Smooth muscle cell (in vitro differentiated cells): ENCODE measurements around the gene CENPS. TPM values are rescaled to one million over a fixed set of nuclear protein-coding genes. Genes with fewer than 3 reads are reported as not detected.

Source experiments
- DNase-seq: peaks from one replicate; lab custom pipeline; 2025; ENCODE audit not compliant: unreplicated experiment; lab: John Stamatoyannopoulos, UW
- H2AFZ ChIP-seq: fragments of 200-600 bp; sonication (generic); 2 replicates; pipeline ENCODE4 v1.6.0; 2016; ENCODE audit warnings: antibody characterized with exemption, low read depth, mild to moderate bottlenecking
- H3F3A ChIP-seq: fragments of 200-600 bp; sonication (generic); 2 replicates; pipeline ENCODE4 v1.6.0; 2017; ENCODE audit warnings: antibody characterized with exemption, low read depth
- H3K27ac ChIP-seq: fragments of 200-600 bp; sonication (generic); 2 replicates; pipeline ENCODE4 v1.5.1; 2016; ENCODE audit warnings: low read depth, mild to moderate bottlenecking
- H3K27me3 ChIP-seq: fragments of 200-600 bp; sonication (generic); 2 replicates; pipeline ENCODE4 v1.6.1; 2016; ENCODE audit warnings: low read depth, mild to moderate bottlenecking
- H3K36me3 ChIP-seq: fragments of 200-600 bp; sonication (generic); 2 replicates; pipeline ENCODE4 v1.5.1; 2016; ENCODE audit warnings: low read depth
- H3K4me1 ChIP-seq: fragments of 200-600 bp; sonication (generic); 2 replicates; pipeline ENCODE4 v1.5.1; 2016; ENCODE audit warnings: low read depth
- H3K4me2 ChIP-seq: fragments of 200-600 bp; sonication (generic); 2 replicates; pipeline ENCODE4 v1.6.0; 2016; ENCODE audit warnings: mild to moderate bottlenecking
- H3K4me3 ChIP-seq: fragments of 200-600 bp; sonication (generic); 2 replicates; pipeline ENCODE4 v1.5.1; 2016; ENCODE audit warnings: mild to moderate bottlenecking
- H3K79me2 ChIP-seq: fragments of 200-600 bp; sonication (generic); 2 replicates; pipeline ENCODE4 v1.6.0; 2016; ENCODE audit warnings: low read depth, mild to moderate bottlenecking
- H3K9ac ChIP-seq: fragments of 200-600 bp; sonication (generic); 2 replicates; pipeline ENCODE4 v1.6.0; 2016; ENCODE audit warnings: low read depth
- H3K9me3 ChIP-seq: fragments of 200-600 bp; sonication (generic); replicated peaks from 2 replicates; pipeline ENCODE4 v1.5.1; 2016; ENCODE audit warnings: low read depth
- H4K20me1 ChIP-seq: fragments of 200-600 bp; sonication (generic); 2 replicates; pipeline ENCODE4 v1.6.0; 2016; ENCODE audit warnings: low read depth
- WGBS: methylation state at CpG from one replicate; pipeline ENCODE4 v1.1.7; 2016; ENCODE audit warnings: low lambda C conversion rate; 5-methylcytosine and 5-hydroxymethylcytosine counted together
- polyA plus RNA-seq: library from polyadenylated mRNA; unstranded; fragments of >200 nt; fragmentation: Nextera tagmentation; extraction: Ambion mirVana; gene quantifications from 2 replicates; pipeline ENCODE4 v1.2.1, GENCODE V29; 2016
- total RNA-seq: library from RNA; depleted of rRNA; stranded (reverse); fragments of >200 nt; gene quantifications from 2 replicates; pipeline ENCODE4 v1.2.3, GENCODE V29; 2014
- TF ChIP-seq, protein P1 (sequence below): fragments of 200-600 bp; sonication (generic); IDR thresholded peaks from 2 replicates; pipeline ENCODE4 v1.5.1; 2017; ENCODE audit warnings: borderline replicate concordance, mild to moderate bottlenecking, antibody characterized with exemption; ENCODE audit not compliant: insufficient read depth, poor library complexity, severe bottlenecking

The CENPS gene
- total and polyA plus RNA-seq, 2 experiments from 2014 or later, result 7.6 to 16.3 TPM

DNA sequence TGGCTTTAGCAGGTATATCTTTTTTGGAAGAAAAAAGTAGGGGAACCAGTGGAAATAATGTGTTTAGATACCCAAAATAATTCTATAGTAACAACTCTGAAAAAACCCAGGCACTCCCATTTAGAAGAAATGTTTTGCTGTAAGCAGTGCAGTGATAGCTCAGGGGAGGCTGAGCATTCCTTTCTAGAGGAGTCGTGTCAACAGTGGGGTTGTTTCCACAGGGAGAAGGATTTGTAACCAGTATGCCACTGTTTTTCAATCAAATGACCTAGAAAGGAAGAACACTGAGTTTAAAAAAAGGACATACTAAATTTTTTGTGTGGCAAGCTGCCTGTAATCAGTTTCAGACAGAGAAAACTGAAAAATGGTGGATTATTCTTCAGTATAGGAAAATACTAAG lies 29.0 kb upstream of the CENPS start:
- 14% methylated on average over 1 of the region's 1 CpG for WGBS

DNA sequence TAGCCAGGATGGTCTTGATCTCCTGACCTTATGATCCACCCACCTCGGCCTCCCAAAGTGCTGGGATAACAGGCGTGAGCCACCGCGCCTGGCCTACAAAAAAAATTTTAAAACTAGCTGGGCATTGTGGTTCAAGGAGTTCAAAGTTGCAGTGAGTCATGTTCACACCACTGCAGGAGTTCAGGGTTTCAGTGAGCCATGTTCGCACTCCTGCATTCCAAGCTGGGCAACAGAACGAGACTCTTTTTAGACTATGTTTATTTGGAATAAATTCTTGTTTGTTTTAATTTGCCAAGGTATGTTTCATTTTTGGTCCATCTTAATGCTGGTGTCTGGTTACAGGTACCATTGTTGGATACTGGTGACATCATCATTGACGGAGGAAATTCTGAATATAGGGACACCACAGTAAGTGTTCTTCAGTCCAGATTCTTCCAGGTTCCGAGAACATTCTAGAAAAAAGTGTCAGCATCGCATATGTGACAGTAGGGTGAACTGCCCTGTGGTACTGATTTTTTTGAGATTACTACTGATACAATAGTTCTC lies 27.4 kb upstream of the CENPS start:
- peaks cover 28% of the 10 kb centered on the region for H3K79me2 ChIP-seq
- H3K4me3 ChIP-seq, result no peak overlapping the region
- no peak overlapping the region for H3K9ac ChIP-seq
- H3K4me2 ChIP-seq, result no peak overlapping the region
- TF ChIP-seq, protein P1, sequence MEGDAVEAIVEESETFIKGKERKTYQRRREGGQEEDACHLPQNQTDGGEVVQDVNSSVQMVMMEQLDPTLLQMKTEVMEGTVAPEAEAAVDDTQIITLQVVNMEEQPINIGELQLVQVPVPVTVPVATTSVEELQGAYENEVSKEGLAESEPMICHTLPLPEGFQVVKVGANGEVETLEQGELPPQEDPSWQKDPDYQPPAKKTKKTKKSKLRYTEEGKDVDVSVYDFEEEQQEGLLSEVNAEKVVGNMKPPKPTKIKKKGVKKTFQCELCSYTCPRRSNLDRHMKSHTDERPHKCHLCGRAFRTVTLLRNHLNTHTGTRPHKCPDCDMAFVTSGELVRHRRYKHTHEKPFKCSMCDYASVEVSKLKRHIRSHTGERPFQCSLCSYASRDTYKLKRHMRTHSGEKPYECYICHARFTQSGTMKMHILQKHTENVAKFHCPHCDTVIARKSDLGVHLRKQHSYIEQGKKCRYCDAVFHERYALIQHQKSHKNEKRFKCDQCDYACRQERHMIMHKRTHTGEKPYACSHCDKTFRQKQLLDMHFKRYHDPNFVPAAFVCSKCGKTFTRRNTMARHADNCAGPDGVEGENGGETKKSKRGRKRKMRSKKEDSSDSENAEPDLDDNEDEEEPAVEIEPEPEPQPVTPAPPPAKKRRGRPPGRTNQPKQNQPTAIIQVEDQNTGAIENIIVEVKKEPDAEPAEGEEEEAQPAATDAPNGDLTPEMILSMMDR, result no peak
- H3K36me3 ChIP-seq, result no peaks in the 10 kb centered on the region
- no peaks in the 10 kb centered on the region for H3K27me3 ChIP-seq
- peaks cover 9% of the 10 kb centered on the region for H3K4me1 ChIP-seq
- no peaks in the 10 kb centered on the region for H3F3A ChIP-seq
- WGBS, result 79% methylated on average over 9 of the region's 9 CpGs
- DNase-seq, result no peak
- H4K20me1 ChIP-seq, result peaks cover 10% of the 10 kb centered on the region
- H3K9me3 ChIP-seq, result no peaks in the 10 kb centered on the region
- no peak overlapping the region for H2AFZ ChIP-seq
- H3K27ac ChIP-seq, result peak overlapping the region; percentile 75

More for the DNA sequence above, 29.0 kb upstream of the CENPS start:
- Histone ChIP-seq H3K4me3 (no peak overlapping the region), H3K9me3 (no peaks in the 10 kb centered on the region), H4K20me1 (peaks cover 10% of the 10 kb centered on the region), H3K79me2 (peaks cover 28% of the 10 kb centered on the region), H3K36me3 (no peaks in the 10 kb centered on the region), H3K27ac (peak overlapping the region; percentile 89), H3F3A (no peaks in the 10 kb centered on the region), H3K4me1 (peaks cover 9% of the 10 kb centered on the region), H2AFZ (no peak overlapping the region), H3K27me3 (no peaks in the 10 kb centered on the region), H3K9ac (no peak overlapping the region), H3K4me2 (no peak overlapping the region)
- TF ChIP-seq, protein P1, result no peak
- no peak for DNase-seq

DNA sequence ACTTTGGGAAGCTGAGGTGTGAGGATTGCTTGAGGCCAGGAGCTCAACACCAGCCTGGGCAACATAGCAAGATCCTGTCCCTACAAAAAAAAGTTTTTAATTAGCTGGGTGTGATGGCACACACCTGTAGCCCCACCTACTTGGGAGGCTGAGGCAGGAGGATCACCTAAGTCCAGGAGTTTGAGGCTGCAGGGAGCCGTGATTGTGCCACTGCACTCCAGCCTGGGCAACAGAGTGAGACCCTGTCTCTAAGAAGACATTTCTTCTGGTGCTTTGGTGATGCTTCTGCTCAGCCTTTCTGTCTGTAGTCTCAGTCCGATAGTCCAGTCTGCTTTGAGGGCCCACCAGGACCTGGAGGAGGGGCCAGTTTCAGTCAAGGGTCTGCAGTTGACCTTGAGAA lies 23.0 kb upstream of the CENPS start:
- Histone ChIP-seq H2AFZ (no peak overlapping the region), H3K27me3 (no peaks in the 10 kb centered on the region), H3K4me1 (no peaks in the 10 kb centered on the region), H3K9me3 (no peaks in the 10 kb centered on the region), H3K27ac (no peak overlapping the region), H3K79me2 (peaks cover 2% of the 10 kb centered on the region), H3K9ac (no peak overlapping the region), H3K36me3 (peaks cover 11% of the 10 kb centered on the region), H3K4me3 (no peak overlapping the region), H3K4me2 (no peak overlapping the region), H3F3A (no peaks in the 10 kb centered on the region), H4K20me1 (no peaks in the 10 kb centered on the region)
- DNase-seq, result no peak
- 98% methylated on average over 2 of the region's 2 CpGs for WGBS
- TF ChIP-seq, protein P1, result no peak
